ENCODE data around the gene ARAP2.

- no peak for TF ChIP-seq CTCF (optimal IDR thresholded peaks at IDR 0.05 in 1 of 3, IDR thresholded peaks at IDR 0.05 in 1 of 3, conservative IDR thresholded peaks at IDR 0.05 in 1 of 3; ENCODE audit: extremely low read depth in 1 of 3, insufficient read depth in 2 of 3, low read length in 3 of 3)
- TF ChIP-seq EZH2 (IDR thresholded peaks at IDR 0.05; ENCODE audit: low read length) = no peak
Observed at GRCh38 chr4:36244257-36245082, at the start of gene ARAP2.

Data from keratinocyte (primary cell).